A673 (cell line): Measurements from ENCODE around the gene SMARCAL1. TPM values are rescaled to one million over a fixed set of nuclear protein-coding genes. Genes with fewer than 3 reads are reported as not detected.

Experiments used
- BruUV-seq: library from RNA; stranded (reverse); fragments of 400-500 nt; replicated peaks from 2 replicates; lab custom pipeline; 2021; lab: Mats Ljungman, UMichigan
- CTCF ChIA-PET: fragments of 300-600 bp; sonication (Branson Sonifier 250); formaldehyde crosslinking; loops from one replicate; lab custom pipeline; 2022; ENCODE audit warnings: antibody characterized with exemption; lab: Charles Lee
- POLR2A ChIA-PET: fragments of 300-600 bp; sonication (Branson Sonifier 250); formaldehyde crosslinking; loops from one replicate; lab custom pipeline; 2022; ENCODE audit warnings: antibody characterized with exemption; ENCODE audit not compliant: low non-redundant PET; lab: Charles Lee
- DNase-seq: peaks from one replicate; pipeline ENCODE4 v3.0.0-alpha.2; 2015; ENCODE audit warnings: low spot score
- H3K27ac ChIP-seq: fragments of 200-600 bp; sonication (generic); 2 replicates; pipeline ENCODE4 v1.5.1; 2016; ENCODE audit warnings: mixed run types, low read depth, mild to moderate bottlenecking, mixed read lengths, antibody characterized with exemption, low read length; ENCODE audit not compliant: poor library complexity, severe bottlenecking
- H3K27me3 ChIP-seq: fragments of 200-600 bp; sonication (generic); replicated peaks from 2 replicates; pipeline ENCODE4 v1.6.1; 2017; ENCODE audit warnings: mixed run types, low read depth, mild to moderate bottlenecking, mixed read lengths, antibody characterized with exemption, low read length; ENCODE audit not compliant: insufficient read depth, poor library complexity
- H3K36me3 ChIP-seq: fragments of 200-600 bp; sonication (generic); 2 replicates; pipeline ENCODE4 v1.6.1; 2016; ENCODE audit warnings: mixed run types, mild to moderate bottlenecking, mixed read lengths, antibody characterized with exemption, low read length; ENCODE audit not compliant: insufficient read depth, poor library complexity, severe bottlenecking
- H3K4me1 ChIP-seq: fragments of 200-600 bp; sonication (generic); 2 replicates; pipeline ENCODE4 v1.6.1; 2017; ENCODE audit warnings: mixed run types, mild to moderate bottlenecking, mixed read lengths, antibody characterized with exemption, low read length; ENCODE audit not compliant: insufficient read depth, poor library complexity, severe bottlenecking
- H3K4me3 ChIP-seq: fragments of 200-600 bp; sonication (generic); 2 replicates; pipeline ENCODE4 v1.5.1; 2016; ENCODE audit warnings: low read depth, mixed run types, mild to moderate bottlenecking, mixed read lengths, low read length; ENCODE audit not compliant: poor library complexity, severe bottlenecking
- H3K9me3 ChIP-seq: fragments of 200-600 bp; sonication (generic); 2 replicates; pipeline ENCODE4 v1.6.1; 2016; ENCODE audit warnings: mixed run types, low read depth, mild to moderate bottlenecking, mixed read lengths, antibody characterized with exemption, low read length; ENCODE audit not compliant: poor library complexity, severe bottlenecking
- EZH2 ChIP-seq: fragments of 200-600 bp; sonication (generic); IDR thresholded peaks from 2 replicates; pipeline ENCODE4 v1.6.1; 2017; ENCODE audit warnings: borderline replicate concordance, low read depth, mild to moderate bottlenecking, mixed read lengths, antibody characterized with exemption, low read length; ENCODE audit not compliant: poor library complexity, severe bottlenecking
- intact Hi-C: fragments of 100-400 bp; cut with micrococcal nuclease; formaldehyde crosslinking; loops from one replicate; pipeline ENCODE4 v1.10.0; 2022; ENCODE audit not compliant: unreplicated experiment
- total RNA-seq: library from RNA; stranded (reverse); gene quantifications from 2 replicates; pipeline ENCODE4 v1.2.3, GENCODE V29; 2021
- TF ChIP-seq, protein P1 (sequence below): fragments of 300-800, 200-600 bp; sonication (generic); conservative IDR thresholded peaks from 2 replicates; pipeline ENCODE4 v1.5.1; 2017; ENCODE audit warnings: low read depth, mild to moderate bottlenecking, antibody characterized with exemption, low read length, moderate library complexity, mixed read lengths

The SMARCAL1 gene
- total RNA-seq, 1 experiment from 2014 or later: 20.7 TPM

DNA sequence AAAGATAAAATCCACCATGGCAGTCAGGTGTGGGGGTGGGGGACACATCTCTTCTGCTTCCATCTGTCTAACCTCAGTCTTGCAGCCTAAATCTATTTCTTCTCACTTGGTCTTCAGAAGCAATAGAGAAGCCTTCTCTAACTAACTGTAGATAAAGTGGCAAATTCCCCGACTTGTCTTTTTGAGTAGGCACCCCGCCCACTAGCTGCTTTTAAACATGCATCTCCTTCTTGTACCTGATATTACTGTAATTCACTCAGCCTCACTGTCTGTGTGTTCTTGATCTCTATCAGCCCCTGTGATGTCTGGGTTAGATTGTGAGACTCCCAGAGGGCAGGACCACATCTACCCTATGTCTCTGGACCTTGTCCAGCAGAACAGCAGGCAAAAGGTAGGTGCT is 46.8 kb upstream of the SMARCAL1 start:
- DNase-seq: no peak
- no TSS peak for BruUV-seq
- no peak for TF ChIP-seq EZH2
- TF ChIP-seq, protein P1, sequence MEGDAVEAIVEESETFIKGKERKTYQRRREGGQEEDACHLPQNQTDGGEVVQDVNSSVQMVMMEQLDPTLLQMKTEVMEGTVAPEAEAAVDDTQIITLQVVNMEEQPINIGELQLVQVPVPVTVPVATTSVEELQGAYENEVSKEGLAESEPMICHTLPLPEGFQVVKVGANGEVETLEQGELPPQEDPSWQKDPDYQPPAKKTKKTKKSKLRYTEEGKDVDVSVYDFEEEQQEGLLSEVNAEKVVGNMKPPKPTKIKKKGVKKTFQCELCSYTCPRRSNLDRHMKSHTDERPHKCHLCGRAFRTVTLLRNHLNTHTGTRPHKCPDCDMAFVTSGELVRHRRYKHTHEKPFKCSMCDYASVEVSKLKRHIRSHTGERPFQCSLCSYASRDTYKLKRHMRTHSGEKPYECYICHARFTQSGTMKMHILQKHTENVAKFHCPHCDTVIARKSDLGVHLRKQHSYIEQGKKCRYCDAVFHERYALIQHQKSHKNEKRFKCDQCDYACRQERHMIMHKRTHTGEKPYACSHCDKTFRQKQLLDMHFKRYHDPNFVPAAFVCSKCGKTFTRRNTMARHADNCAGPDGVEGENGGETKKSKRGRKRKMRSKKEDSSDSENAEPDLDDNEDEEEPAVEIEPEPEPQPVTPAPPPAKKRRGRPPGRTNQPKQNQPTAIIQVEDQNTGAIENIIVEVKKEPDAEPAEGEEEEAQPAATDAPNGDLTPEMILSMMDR: no peak
- peaks cover 37% of the 10 kb centered on the region for H3K4me1 ChIP-seq
- no peaks in the 10 kb centered on the region for H3K36me3 ChIP-seq
- peaks cover 2% of the 10 kb centered on the region for H3K27me3 ChIP-seq
- no peak overlapping the region for H3K27ac ChIP-seq
- ChIA-PET CTCF (no interaction called here), POLR2A (no interaction called here)
- intact Hi-C loops: no loop called here
- no peak overlapping the region for H3K4me3 ChIP-seq
- no peaks in the 10 kb centered on the region for H3K9me3 ChIP-seq

DNA sequence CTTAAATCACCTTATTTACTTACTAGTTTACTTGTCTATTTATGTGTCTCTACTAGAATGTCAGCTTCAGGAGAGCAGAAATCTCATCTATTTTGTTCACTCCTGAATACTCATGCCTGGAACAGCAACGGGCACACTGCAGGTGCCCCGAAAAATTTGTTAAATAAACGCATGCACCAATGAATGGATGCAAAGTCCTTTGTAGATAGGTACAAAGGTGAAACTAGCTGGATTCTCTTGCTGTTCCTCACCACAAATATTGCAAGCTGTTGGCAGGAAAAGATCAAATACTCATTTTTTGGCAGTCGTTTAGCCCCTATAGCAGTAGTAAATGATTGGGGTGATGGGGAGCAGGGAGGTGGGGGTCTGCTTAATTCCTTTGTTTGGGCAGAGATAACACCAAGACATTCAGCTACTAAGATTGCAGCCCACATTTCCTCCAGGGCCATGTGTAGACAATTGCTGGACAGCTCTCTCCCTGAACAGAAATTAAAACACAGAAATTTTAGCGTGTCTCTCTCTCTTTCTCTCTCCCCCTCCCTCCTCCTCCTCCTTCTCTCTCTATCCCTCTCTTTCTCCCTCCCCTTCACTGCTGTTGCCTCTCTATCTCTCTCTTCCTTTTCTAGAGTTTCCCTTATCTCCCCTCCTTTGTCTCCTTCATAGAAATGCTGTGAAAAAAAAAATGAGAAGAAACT is 45.4 kb upstream of the SMARCAL1 start:
- Histone ChIP-seq H3K4me1 (peaks cover 44% of the 10 kb centered on the region), H3K27me3 (peaks cover 16% of the 10 kb centered on the region), H3K9me3 (no peaks in the 10 kb centered on the region), H3K4me3 (no peak overlapping the region), H3K27ac (no peak overlapping the region), H3K36me3 (no peaks in the 10 kb centered on the region)
- CTCF ChIA-PET: no interaction called here
- intact Hi-C loops: no loop called here
- DNase-seq: no peak
- no TSS peak for BruUV-seq
- POLR2A ChIA-PET: no interaction called here
- TF ChIP-seq EZH2: no peak
- TF ChIP-seq, protein P1: no peak

DNA sequence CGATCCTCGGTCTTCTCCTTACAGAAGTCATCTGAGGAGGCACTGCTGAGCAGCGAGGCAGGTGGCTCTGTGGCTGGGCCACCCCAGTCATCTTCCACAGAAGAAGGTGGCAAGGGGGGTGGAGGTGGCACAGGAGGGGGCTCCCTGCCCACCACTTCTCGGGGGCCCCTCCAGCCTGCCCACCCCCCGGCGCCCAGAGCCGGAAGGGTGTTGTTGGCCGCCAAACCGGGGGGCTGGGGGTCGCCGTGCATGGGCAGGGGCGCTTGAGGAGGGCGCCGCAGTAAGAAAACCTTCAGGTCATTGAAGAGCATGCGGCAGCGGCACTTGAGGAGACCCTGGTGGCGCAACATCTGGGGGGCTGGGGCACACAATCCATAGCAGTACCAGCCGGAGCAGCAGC is 42.5 kb upstream of the SMARCAL1 start:
- Histone ChIP-seq H3K4me3 (no peak overlapping the region), H3K4me1 (peaks cover 35% of the 10 kb centered on the region), H3K27ac (no peak overlapping the region), H3K27me3 (peaks cover 21% of the 10 kb centered on the region), H3K9me3 (no peaks in the 10 kb centered on the region), H3K36me3 (no peaks in the 10 kb centered on the region)
- CTCF ChIA-PET: no interaction called here
- no peak for TF ChIP-seq EZH2
- TF ChIP-seq, protein P1: no peak
- DNase-seq: no peak
- POLR2A ChIA-PET: no interaction called here
- no TSS peak for BruUV-seq
- intact Hi-C loops: no loop called here
